T1000 (cell line): ENCODE data around the gene ACAP2.
"Not testable (repeated sequence)": the region's sequence is repeated elsewhere in the genome, so short reads cannot be mapped to it uniquely, and the experiment has no call there.

ENCODE experiments used
- DNase-seq: peaks from one replicate; lab custom pipeline; 2025; ENCODE audit warnings: mixed read lengths; lab: John Stamatoyannopoulos, UW

ACAP2 gene

DNA sequence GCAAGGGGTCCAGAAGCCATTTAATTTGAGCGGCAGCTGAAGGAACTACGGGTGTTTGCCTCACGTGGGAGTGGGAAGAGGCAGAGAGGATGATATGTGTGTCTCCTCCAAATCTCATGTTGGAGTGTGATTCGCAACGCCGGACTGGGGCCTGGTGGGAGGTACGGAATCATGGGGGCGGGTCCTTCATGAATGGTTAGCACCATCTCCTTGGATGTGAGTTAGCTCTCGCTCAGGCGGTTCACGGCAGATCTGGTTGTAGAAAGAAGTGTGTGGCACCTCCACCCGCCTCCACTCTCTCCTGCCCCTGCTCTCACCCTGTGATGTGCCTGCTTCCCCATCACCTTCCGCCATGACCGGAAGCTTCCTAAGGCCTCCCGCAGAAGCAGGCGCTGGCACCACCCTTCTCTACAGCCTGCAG, 197.3 kb downstream of the ACAP2 start:
- DNase-seq: no peak

DNA sequence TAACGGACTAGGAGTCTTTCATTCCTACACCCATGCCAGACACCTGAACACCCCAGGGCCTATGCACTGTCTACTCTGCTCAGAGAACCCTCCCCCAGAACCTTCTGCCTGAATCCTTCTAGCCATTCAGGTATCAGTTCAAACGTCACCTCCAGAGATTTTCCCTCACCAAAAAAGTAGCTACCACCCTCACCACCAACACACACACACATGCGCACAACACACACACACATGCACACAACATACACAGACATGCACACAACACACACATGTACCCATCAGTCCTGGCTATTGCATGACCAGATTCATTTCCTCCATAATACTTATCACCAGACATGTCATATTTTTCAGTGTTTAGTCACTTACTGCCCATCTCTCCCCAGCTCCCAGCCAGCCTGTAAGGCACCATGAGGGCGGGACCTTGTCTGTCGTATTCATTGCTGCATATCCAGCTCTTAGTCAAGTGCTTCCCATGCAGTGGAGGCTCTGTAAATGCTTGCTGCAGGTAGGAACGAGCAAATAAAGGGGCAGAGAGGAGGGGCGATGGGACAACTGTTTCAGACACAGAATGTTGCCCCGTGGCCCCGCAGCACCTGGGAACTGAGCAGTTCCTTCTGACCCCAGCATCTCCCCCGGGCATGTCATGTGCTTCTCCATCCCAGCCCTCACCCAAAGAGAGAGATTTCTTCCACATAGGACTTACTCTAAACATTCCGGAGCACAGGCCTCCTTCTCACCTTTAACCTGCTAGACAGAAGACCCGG, 201.0 kb downstream of the ACAP2 start:
- no peak for DNase-seq

DNA sequence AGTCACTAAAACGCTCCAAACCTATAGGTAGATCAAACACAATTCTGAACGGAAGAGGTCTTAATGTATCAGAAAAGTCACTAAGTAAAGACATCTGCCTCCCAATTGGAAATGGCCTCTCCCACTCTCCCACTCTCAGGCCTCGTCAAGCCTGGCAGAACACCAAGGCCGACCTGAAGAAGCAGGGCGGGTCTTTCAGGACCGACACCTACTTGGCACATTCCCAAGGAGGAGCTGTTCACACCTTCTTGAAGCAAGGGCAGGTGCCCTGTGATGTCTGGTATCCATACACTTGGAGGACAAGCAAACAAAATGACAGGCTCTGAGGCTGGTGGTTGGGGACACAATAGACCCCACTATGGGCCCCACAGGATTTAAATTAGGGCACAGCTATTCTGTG, 201.9 kb downstream of the ACAP2 start:
- no peak for DNase-seq

DNA sequence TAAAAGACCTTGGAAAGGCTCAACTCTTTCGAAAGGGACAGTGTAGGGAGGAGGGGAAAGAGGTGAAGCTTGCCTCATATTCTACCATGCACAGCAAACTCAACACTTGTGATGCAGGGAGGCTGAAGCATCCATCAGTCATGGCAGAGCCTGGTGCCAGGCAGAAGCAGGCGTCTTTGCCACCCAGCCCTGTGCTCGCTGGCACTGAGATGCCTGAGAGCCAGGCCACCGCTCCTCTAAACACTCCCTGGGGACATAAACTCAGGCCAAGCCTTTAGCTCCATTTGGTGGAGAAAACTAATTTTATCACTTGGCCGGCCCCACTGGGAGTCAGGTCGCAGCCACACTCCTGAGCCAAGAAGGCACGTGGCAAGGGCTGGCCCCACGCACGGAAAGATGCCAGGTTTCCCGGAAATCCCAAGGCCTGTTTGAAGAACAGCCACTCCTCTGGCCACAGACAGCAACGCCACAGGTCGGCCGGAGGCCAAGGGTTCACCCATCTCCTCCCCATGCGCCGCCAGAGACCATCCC, 202.6 kb downstream of the ACAP2 start:
- no peak for DNase-seq

DNA sequence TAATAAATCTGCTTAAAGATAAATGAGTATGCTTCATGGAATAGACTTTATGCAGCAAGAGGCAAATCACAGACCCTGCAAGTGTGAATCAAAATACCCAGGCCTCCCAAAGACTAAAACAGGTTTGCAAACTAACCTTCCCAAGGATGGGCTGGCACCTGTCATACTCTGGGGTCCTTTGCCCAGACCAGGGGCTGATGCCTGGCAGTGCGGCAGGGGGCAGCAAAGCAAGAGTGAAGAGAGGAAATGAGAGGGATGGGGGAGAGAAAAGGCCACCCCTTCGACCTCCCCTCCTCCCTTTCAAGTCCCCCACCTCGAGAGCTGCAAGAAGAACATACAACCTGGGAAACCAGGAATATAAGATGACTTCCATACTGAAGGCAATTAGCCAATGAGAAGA, 203.7 kb downstream of the ACAP2 start:
- no peak for DNase-seq

DNA sequence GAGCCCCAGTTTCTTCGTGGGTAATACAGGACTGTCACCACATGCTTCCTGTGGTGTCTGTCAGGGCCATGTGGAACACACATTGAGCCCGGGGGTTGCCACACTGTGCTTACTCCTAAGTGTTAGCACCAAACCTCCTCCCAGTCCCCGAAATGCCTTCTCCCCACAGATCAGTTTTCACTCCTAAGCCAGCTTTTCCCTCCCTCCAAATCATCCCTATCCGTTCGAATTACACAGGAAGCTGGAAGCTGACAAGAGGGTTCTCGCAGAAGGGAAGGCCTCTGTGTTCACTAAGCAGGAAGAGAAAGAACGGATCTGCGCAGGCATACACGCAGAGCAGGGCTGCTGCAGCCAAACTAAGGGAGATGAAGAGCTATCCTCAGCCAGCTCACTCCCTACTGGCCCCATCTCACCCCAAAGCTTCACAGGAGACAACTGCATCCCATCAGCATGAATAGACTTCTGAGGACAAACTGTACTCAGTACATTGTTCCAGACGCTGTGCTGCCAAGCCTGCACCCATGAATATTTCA, 204.2 kb downstream of the ACAP2 start:
- DNase-seq: no peak

DNA sequence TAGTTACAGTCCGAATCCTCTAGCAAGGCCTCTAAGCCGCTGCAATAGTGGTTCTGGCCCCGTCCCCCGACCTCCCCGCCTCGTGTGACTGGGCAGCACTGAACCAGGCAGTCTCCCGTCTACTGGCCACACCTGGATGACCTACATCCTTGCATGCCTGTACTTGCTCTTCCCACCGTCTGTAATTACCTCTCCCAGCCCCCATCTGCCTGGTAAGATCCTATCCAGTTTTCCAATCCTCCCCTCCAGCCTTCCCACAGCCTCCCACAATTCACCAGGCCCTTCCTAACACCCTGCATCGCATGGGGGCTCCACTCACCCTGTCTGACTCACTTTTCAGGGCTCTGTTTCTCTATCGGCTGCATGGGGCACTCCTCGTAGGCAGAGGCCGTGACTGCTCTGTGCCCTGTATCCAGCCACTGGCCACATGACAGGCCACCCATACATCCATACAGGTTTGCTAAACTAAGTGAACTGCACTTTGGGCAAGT, 204.7 kb downstream of the ACAP2 start:
- DNase-seq: no peak

DNA sequence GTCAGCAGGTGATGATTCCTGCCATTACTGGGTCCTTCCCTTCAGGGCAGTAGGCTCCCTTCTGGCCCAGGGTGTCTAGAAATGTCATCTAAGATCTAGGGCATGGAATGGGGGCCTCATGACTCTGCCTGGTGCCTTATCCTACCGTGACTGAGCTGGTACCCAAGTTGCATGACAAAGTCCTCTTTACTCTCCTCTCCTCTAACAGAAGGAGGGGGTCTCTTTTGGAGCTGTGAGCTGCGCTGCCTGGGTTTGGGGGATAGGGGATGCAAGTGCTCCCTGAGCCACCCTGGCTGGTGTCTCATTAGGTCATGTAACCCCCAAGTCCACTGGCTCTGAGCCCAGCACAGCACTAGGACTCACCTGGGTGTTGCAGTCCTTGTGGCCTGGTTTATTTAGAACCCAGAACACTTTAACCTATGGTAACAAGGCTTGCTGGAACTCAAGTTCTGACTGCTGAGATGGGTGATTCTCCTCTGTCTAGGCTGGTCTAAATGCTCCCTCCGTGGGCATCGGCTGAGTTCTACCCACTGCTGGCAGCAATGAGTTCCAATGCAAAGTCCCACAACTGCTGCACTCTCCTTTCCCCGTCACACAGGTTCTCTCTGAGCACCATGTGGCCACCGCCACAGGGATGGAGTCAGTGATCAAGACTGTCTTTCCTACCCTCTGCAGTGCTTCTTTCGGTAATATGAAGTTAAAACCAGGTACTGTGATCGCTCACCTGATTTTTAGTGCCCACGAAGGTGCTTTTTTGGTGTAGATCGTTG, 205.8 kb downstream of the ACAP2 start:
- no peak for DNase-seq

DNA sequence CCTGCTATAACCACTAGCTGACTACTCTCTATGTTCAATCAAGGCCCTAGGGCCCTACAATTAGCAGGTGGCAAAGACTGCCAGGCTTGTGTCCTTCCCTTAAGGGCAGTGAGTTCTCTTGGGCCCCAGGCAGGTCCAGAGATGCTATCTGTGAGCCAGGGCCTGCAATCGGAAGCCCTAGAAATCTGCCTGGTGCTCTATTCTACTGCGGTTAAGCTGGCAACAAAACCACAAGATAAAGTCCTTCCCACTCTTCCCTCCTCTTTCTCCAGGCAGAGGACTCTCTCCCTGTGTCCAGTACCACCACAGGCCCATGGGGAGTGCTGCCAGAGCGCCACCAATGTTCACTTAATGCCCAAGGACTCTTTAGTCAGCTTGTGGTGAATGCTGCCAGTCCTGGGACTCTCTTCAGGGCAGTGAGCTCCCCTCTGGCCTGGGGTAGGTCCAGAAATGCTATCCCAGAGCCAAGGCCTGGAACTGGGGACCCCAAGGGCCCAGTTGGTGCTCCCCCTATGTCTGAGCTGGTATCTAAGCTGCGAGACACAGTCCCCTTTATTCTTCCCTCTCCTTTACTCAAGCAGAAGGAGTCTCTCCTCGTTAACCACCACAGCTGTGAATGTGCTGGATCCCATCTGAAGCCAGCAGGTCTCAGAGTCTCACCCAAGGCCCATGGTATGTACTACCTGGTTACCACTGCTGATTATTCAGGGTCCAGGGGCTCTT, 206.6 kb downstream of the ACAP2 start:
- no peak for DNase-seq

DNA sequence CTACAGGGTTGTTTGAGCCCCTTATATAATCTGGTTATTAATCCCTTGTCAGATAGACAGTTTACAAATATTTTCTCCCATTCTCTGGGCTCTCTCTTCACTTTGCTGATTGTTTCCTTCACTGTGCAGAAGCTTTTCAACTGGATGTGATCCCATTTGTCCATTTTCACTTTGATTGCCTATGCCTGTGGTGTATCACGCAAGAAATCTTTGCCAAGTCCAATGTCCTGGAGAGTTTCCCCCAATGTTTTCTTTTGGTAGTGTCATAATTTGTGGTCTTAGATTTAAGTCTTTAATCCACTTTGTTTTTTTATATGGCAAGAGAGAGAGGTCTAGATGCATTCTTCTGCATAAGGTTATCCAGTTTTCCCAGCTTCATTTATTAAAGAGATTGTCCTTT, 212.6 kb downstream of the ACAP2 start:
- DNase-seq: no peak

DNA sequence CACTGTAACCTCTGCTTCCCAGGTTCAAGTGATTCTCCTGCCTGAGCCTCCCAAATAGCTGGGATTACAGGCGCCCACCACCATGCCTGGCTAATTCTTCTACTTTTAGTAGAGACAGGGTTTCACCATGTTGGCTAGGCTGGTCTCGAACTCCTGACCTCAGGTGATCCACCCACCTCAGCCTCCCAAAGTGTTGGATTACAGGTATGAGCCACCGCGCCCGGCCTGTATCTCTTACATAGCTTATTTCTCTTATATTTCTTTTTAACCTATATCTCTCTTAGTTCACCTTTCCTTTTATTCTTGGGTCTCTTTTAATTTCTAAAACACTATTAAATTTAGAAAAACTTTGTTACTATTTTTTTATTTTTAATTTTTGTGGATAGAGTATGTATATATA, 213.9 kb downstream of the ACAP2 start:
- not testable (repeated sequence) for DNase-seq

DNA sequence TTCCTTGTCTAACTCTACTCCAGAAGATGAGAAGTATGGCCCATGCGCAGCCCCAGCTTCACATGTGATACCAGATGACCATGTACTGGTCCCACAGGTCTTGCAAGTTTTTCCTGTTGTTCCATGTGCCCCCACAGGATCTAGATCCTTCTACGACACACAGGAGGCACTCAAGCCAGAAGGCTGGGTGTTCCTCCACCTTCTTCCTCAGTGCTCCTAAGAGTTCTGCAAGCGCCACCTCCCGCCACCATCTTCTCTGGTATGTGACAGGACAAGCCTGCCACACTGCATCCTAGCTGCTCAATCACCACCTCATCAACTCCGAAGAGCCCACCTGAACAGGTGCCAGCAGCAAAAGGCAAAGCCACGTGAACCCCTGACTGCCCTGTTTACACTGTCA, 214.9 kb downstream of the ACAP2 start:
- DNase-seq: no peak

DNA sequence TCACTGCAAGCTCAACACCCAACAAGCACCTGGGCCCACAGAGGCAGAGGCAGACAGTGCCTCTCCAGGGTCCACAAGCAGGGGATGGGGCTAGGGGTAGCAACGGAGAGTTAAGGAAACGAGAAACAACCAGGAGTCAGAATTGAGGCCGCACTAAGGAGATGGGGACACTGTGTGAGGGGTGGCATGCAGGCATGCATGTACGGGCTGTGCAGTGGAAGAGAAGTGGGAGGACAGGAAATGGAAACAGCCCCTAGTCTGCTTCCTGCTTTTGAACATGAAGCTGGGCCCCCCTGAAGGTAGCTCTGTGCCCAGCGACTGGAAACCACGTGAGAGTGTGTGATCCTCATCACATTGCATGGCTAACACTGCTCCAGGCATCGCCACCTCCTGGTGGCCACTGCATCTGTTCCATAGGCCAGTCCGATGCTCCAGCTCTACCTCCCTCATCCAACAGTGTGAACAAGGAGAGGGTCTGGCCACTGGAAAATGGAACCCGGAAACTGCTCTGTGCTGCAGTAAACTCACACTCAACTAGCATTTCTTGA, 215.8 kb downstream of the ACAP2 start:
- DNase-seq: no peak

DNA sequence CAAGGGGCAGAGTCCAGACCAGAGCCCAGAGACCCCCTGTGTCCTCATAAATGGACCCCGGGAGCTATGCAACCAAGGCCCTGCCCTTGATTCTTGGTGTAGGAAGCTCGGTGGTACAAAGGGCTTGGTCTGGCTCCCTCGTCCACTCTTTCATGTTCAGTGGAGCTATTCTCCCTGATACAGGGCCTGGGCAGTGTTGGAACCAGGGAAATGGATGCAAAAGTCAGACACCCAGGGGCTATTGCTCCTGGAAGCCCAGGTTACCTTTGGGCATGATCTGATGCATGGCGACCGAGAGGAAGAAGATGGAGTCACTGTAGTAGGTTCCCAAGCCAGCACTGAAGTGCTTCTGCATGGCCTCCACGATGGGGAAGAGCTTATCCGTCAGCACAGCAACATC, 216.4 kb downstream of the ACAP2 start:
- DNase-seq: no peak

DNA sequence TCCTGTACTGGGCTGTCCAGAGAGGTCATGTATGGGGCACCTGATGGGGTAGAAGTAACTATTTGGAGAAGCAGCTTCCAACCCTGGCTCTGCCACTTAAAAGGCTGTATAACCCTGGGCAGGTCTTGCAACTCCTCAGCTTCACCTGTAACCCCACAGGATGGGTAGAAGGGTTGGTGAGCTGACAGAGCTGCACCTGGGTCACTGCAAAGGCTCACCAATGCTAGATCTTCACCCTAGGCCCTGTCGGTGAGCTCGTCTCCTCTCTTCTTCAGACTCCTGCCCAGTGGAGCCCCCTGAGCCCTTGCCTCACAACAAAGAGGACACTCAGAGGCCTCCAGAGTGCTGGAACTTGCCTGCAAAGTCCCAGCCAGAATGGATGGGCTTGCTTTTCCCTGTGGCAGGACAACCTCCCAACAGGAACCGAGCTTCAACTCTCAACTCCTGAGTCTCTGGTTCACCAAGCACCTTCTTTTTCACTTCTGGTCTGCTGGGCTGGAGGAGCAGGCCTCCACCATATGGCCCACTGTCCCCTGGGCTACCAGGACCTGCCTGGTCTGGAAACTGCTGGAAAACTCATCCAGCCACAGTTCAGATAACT, 217.7 kb downstream of the ACAP2 start:
- no peak for DNase-seq
